ENCODE data around the gene LDB2.

LDB2 gene

GRCh38 chr4:16900325-16900724, 1.9 kb upstream of the LDB2 start:
- in situ Hi-C loops (cut with MboI; ENCODE audit: low sequenced_read_pairs, unreplicated experiment), result loop anchor here (25.0 kb wide), 2 partner anchors 562 to 613 kb away; no protein-coding TSS in a partner anchor
- TF ChIP-seq CTCF (IDR thresholded peaks at IDR 0.05; ENCODE audit: borderline replicate concordance, control extremely low read depth, extremely low read depth, insufficient read depth, missing control alignments), result no peak
- no peak for DNase-seq (ENCODE audit: low spot score)

GRCh38 chr4:16896881-16897750, 1.3 kb downstream of the LDB2 start:
- TF ChIP-seq CTCF (IDR thresholded peaks at IDR 0.05; ENCODE audit: borderline replicate concordance, control extremely low read depth, extremely low read depth, insufficient read depth, missing control alignments), result no peak
- DNase-seq (ENCODE audit: low spot score), result no peak
- in situ Hi-C loops (cut with MboI; ENCODE audit: low sequenced_read_pairs, unreplicated experiment), result no loop called here

GRCh38 chr4:16894406-16894805, 4.0 kb downstream of the LDB2 start:
- in situ Hi-C loops (cut with MboI; ENCODE audit: low sequenced_read_pairs, unreplicated experiment), result no loop called here
- DNase-seq (ENCODE audit: low spot score), result no peak
- TF ChIP-seq CTCF (IDR thresholded peaks at IDR 0.05; ENCODE audit: borderline replicate concordance, control extremely low read depth, extremely low read depth, insufficient read depth, missing control alignments), result no peak

- in situ Hi-C loops (cut with MboI; ENCODE audit: low sequenced_read_pairs, unreplicated experiment), result no loop called here
- TF ChIP-seq CTCF (IDR thresholded peaks at IDR 0.05; ENCODE audit: borderline replicate concordance, control extremely low read depth, extremely low read depth, insufficient read depth, missing control alignments), result no peak
- DNase-seq (ENCODE audit: low spot score), result no peak
These were observed 5.2 kb downstream of the LDB2 start for GRCh38 chr4:16893141-16893651.

GRCh38 chr4:16890651-16891050, 7.8 kb downstream of the LDB2 start:
- no peak for TF ChIP-seq CTCF (IDR thresholded peaks at IDR 0.05; ENCODE audit: borderline replicate concordance, control extremely low read depth, extremely low read depth, insufficient read depth, missing control alignments)
- in situ Hi-C loops (cut with MboI; ENCODE audit: low sequenced_read_pairs, unreplicated experiment), result no loop called here
- DNase-seq (ENCODE audit: low spot score), result no peak

- in situ Hi-C loops (cut with MboI; ENCODE audit: low sequenced_read_pairs, unreplicated experiment), result no loop called here
- TF ChIP-seq CTCF (IDR thresholded peaks at IDR 0.05; ENCODE audit: borderline replicate concordance, control extremely low read depth, extremely low read depth, insufficient read depth, missing control alignments), result no peak
- no peak for DNase-seq (ENCODE audit: low spot score)
These were observed 8.5 kb downstream of the LDB2 start for GRCh38 chr4:16889945-16890344.

All from GM13976 (cell line).